Tibial nerve (tissue), 3 donors: ENCODE data around the gene RNF114.

Experiments used
- EP300 ChIP-seq, 2 donors: sonication (generic); formaldehyde crosslinking; IDR thresholded peaks; one replicate each; pipeline ENCODE4 v1.6.1; 2017; ENCODE audit warnings: antibody characterized with exemption in 2 of 2, mild to moderate bottlenecking in 1 of 2
- POLR2A ChIP-seq, 2 donors: fragments of 450-650 bp; IDR thresholded peaks; one replicate each; pipeline ENCODE4 v1.6.1; 2017; ENCODE audit warnings: antibody characterized with exemption in 2 of 2, mild to moderate bottlenecking in 2 of 2, moderate library complexity in 2 of 2

GRCh38 chr20:49970498-49970897 is 34.3 kb downstream of the RNF114 start:
- TF ChIP-seq POLR2A (IDR thresholded peaks at IDR 0.05) (no peak), EP300 (IDR thresholded peaks at IDR 0.05) (no peak)
